Measurements from ENCODE around the gene KCTD18.

The KCTD18 gene

DNA sequence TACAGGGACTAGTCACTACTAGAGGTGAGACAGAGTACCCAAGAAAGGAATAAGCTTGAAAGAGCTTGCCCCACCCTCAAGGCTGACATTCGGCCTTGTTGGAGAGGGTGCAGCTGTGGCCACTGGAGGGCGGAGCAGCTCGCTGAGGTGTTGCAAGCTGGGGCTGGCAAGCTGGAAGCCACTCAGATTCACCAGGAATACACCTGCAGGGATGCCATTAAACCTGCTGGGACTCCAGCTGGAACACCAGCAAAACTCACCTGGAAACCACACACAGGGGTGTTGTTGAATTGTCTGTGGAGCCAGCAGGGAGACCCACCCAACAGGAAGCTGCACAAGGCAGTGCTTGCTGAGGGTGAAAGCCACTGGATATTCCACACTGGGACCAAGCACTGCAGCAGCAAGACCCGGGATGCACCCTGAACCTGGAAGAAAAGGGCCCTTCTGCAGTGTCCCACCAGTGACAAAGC lies 26.1 kb downstream of the KCTD18 start:
- DNase-seq, result peak; percentile 3

GRCh38 chr2:200482194-200482593 lies 27.7 kb downstream of the KCTD18 start:
- no peak for DNase-seq

- DNase-seq, result no peak
Observed at GRCh38 chr2:200479692-200480265, 30.1 kb downstream of the KCTD18 start.

DNA sequence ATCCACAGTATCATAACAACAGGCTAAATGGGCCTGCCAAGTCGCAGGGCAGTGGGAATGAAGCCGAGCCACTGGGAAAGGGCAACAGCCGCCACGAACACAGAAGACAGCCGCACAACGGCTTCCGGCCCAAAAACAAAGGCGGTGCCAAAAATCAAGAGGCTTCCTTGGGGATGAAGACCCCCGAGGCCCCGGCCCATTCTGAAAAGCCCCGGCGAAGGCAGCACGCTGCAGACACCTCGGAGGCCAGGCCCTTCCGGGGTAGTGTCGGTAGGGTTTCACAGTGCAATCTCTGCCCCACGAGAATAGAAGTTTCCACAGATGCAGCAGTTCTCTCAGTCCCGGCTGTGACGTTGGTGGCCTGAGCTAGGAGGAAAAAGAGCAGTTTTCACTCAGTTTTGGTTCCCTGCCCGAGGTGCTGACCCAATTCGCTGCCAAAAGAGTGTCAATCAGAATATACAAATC lies 32.2 kb downstream of the KCTD18 start:
- DNase-seq, result no peak

GRCh38 chr2:200476836-200477235 lies 33.0 kb downstream of the KCTD18 start:
- no peak for DNase-seq

DNA sequence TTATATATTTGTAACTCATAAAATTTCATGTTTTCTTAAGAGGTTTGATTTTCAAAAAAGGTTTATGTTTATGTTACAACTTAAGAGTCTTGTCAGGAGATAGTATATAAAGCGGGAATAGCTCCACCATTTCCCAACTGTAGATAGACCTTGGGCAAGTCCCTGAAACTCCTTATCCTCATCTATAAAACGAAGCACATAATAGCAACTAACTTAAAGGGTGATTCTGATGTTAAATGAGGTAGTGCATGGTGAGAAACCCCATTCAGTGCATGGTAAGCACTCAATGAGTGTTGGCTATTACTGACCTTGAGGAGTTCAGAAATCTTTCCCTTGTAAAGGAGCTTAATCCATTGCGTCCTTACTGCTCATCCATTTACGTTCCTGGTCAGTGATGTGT lies 34.1 kb downstream of the KCTD18 start:
- DNase-seq, result no peak

DNA sequence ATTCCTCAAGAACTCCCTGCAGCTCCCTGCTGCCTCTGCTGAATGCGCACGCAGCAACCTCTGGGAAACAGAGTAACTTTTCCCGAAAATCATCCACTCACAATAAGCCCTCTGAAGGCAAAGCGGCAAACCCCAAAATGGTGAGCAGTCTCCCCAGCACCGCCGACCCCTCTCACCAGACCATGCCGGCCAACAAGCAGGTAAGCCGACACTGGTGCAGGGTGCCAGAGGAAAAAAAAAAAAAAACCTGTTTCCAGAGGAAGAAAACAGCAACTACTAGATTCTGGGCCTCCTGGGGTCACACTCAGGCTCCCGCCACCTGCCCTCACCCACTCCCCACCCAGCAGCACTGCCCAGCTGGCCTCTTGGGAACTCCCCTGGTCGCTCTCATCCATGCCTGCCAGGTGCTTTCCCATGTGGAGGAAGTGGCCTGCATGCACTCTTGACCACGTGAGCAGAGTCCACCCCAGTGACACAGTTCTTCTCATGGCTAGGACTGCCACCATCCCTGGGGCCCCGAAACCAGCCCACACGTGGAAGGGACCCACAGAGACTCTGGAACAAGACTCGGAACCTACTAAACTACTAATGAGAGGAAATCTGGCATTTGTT lies 36.9 kb downstream of the KCTD18 start:
- DNase-seq, result no peak

DNA sequence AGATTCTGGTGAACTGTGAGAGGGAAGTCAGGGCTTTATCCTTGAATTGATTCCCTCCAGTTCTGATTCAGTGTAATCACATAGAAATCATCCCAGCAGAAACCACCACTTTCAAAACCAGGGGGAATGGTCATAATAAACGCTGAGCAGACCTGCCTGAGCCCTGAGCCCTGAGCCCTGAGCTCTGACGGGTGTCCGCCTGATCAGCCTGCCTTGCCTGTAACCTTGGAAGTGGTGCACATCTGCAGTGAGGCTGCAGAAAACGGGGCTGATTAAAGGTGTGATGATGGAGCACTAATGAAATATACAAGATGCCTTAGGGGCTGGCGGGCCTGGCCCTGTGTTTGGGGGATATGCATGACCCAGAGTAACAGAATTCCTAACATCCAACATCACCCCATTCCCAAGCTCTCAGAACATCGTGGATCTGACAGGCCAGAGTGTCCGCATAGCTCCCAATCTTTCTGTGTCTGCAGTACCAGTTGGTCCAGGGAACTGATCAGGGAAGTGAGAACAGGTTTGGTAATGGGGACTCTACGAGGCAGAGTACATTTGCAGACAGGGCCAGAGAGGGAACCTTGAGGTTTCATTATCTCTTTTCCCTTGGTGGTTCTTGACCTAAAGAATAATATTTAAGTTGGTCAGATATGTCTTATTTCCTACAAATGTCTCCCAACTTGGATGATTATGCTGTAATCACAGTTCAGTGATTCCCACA lies 37.8 kb downstream of the KCTD18 start:
- DNase-seq, result no peak

DNA sequence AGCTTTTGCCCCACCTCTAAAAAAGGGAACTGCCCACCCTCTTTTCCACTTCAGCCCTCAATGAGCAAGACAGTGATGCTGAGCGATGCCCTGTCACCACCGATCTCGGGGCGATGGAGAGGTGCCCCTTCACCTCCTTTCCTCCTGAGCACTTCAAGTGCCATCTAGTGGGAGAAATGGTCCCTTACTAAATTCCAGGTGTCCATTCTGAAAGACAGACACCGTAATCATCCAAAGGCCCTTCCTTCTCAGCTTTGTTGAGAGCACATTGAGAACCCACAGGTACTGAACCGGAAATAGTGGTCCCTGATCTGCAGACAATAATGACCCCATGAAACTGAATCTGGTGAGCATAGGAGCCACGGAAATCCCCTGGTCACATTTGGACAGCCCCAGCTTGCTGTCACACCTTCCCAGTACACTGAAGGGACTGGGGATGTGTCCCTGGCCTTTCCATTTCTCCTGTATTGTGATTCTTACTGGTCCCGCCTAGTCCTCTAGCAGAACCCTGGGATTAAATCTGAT lies 38.5 kb downstream of the KCTD18 start:
- DNase-seq, result peak; percentile 18

DNA sequence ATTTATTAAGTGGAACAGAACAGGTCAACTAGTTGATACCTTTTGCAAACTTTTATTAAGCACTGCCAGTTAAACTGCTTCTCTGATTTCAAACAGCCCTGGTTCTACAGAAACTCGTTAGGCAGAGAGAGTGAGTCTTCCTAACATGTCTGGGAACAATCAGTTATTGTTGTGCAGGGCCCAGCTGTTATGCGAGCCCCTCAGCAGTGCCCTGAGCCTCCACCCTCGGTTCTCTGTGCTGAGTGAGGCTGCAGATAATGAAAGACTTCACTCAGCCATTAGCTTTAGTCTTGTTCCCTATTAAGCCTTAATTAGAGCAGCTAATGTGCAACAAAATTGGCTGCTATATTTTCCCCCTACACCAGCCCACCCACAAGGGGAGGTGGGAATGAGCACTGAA lies 39.6 kb downstream of the KCTD18 start:
- peak; percentile 25 for DNase-seq

GRCh38 chr2:200469708-200470211 lies 40.1 kb downstream of the KCTD18 start:
- DNase-seq, result no peak

- no peak for DNase-seq
Observed at GRCh38 chr2:200467806-200468681, 41.8 kb downstream of the KCTD18 start.

GRCh38 chr2:200466425-200467418 lies 43.1 kb downstream of the KCTD18 start:
- no peak for DNase-seq

DNA sequence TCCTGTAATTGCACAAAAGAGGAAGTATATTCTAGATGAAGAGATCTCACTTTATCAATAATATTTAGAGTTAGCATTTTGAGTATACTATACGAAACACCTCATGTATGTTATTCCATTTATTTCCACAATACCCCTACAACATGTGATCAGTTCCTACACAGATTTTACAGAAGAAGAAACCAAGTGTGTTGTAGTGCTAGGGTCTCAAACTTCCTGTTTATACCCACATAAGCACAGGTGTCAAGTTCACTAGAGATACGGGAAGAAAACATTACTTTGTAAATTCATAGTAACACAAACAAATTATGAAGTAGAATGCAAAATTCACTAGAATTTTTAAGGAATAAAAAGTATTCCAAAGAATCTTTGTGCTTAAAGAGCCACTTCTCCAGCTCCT lies 46.4 kb downstream of the KCTD18 start:
- DNase-seq, result no peak

DNA sequence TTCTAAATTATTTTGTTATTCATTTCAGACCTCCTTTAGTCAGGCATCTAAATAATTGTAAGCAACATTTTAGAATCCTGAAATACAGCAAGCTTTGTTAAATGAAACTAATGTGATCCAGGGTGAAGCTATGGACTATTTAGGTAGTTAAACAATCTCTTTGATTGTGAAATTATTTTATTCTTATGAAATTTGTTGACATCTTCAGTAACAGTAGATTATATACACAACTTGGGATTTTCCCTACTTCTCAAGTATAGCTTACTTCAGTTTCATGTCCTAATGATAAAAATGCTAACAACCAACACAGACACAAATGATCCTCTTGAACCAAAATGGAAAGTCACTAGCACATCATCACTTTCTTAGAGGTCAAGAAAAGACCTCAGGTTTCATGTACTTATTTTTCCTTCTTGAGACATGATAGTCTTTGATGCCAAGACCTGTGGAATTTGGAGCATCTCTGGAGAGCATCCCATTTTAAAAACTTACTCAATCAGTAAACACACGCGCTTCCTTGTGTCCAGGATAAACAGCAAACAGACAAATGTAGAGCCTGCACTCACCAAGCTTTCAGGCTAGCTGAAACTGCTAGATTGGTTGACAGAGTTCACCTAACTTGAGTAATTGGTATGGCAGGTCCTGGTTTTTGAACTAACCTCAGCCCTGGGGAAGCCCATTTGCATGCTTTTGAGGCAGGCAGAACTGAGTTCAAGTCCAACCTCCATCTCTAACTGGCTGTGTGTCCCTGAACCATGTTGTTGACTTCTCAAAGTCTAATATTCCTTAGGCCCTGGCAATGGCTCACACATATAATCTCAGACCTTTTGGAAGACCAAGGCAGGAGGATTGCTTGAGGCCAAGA lies 47.8 kb downstream of the KCTD18 start:
- no peak for DNase-seq

DNA sequence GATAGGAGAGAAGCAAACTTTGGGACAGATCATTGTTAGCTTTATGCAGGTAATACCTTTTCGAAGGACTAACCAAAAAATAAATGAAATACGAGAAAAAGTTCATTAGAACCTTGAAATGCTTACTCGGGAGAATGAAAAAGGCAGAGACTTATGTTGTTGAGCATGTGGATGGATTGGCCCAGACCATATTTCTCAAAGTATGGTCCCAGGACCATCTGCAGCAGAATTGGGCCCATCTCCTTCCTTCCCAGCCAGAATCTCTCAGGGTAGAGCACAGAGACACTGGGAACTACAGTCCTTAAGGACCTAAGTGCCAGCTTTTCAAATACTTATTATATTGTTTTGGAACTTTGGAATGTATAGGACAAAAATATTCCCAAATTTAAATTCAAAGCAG lies 50.8 kb downstream of the KCTD18 start:
- no peak for DNase-seq

- no peak for DNase-seq
Observed at GRCh38 chr2:200456567-200456966, 53.3 kb downstream of the KCTD18 start.

GRCh38 chr2:200455958-200456421 lies 53.9 kb downstream of the KCTD18 start:
- DNase-seq, result no peak

DNA sequence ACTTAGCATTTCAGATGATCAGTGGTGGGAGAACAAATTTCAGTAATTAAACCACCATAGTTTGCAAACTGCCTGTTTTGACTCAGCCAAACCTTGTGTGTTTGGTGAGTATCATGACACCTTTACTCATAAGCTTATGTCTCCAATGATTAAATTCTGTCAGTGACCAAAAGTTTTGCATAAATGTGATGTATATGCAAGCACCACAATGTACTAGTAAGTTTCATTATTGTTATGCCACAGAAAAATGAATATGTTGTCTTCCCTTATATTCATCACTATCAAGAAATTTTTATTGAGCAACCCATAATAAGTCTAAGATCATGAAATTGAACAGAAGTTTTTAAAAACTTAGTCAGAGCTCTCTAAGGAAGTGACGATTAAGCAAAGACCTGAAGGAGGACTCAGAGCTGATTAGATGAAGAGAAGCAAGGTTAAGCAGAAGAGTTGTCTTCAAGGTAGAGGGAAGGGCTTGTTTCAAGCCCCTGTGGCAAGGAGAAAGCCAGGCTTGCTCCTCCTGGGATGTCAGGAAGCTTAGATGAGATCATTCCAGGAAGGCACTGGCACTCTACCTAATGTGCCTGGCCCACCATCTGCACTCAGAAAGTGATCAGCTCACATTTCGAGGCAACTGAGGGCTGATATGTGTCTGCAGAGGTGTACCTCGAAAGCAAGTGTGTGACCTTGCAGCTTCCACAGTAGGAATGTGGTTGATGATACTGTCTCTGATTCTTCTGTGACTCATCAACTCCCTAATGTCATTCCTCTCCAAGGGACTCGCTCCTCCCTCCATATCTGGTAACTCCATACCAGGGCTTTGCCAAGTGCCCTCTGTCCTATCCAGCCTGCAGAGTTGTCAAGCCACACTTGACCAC lies 54.7 kb downstream of the KCTD18 start:
- no peak for DNase-seq
